ENCODE measurements around the gene MACROD2.

MACROD2 gene

DNA sequence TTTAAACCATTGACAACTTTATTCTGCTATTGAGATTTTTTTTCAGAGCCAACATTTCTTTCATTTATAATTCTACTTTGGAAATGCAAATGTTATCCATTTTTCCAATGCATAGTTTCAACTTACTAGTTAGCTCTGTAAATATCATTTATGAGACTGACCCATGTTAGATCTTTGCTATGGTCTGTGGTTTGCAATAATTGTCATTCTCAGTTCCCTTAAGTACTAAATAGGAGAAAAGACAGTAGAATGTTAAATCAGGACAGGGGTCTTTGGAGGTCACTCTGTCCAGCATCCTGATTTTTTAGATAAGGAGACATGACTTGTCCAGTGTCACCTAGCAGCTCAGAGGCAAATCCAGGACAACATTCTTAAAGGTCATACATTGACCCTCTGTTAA, 864.3 kb downstream of the MACROD2 start:
- no peak for DNase-seq (ENCODE audit: low read depth, low spot score)

DNA sequence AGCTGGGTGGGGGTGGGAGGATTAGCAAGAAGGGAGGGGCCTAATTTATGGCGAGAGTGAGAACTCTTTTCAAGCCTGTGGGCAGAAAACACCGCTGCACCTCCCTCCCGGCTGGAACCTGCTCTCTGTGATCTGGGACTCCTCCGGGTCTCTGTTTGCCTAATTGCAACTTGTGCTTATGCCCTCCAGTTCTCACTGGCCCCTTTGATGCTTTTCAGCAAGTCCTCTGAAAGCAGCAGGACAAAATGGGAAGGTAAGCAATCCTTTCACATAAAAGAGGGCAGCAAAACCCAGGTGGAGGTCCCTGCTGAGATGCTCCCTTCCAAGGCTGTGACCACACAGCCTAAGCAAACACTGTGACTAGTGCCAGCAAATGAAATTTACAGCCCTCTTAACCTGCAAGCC, 865.1 kb downstream of the MACROD2 start:
- peak; percentile 85 for DNase-seq (ENCODE audit: low read depth, low spot score)

DNA sequence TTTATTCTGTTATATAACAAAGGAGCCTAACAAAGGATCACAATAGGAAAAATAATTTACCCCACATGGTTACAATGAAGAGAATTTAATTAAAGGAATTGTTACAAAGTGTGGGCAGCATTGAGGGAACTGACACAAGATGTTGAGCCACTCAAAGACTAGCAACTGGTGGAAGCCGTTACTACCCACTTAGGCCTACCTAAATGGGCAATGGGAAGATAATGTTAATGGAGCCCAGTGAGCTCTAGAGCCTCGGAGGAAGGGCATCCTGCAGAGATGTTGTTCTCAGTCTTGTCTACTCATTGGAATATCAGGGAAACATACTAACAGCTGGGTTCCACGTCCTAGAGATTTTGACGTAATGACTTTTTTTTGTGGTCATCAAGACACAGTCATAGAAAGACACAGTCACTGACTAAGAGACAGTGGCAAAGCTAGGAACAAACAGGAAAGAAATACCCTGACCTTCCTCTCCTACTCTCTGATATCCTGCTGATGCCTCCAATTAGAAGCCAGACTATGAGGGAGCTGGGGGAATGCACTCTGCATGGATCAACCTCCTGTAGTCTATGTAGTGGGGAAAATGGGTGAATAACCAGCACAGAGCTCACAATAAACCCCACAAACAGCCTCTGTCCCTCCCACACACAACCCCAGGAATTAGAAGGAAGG, 865.8 kb downstream of the MACROD2 start:
- no peak for DNase-seq (ENCODE audit: low read depth, low spot score)

DNA sequence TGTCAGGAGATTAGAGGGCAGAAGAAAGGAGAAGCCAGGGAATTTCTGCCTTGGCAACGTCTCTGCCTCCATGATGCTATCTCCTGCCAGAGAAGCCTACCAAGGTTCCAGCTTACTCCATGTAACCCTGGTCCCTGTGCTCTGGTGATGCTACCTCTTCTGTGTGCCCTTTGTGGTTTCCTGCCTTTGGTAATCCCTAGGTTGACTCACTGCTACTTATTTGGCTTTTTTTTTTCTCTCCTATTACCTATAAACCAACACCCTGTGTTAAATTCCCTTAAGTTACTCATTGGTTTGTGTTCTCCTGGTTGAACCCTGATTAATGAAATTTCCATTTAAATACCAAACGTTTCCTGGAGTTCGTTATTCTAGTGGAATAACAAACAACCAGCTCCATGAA, 869.9 kb downstream of the MACROD2 start:
- DNase-seq (ENCODE audit: low read depth, low spot score), result no peak

DNA sequence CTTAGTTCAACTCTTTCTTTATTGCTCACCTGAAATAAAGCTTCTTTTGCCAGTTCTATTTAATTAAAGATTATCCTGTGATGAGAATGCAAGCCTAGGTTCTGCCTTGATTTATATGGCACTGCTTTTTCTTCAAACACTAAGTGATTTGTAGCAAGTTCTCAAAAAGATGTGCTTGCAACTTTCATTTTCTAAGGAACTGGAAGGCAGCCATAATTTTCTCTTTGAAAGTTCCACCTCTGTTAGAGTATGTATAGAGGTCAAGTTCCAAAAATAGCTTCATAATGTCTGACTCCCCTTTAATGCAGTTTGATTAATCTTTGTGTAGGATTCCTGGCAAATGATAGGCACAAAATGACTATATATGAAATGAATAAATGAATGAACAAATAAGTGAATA, 870.4 kb downstream of the MACROD2 start:
- no peak for DNase-seq (ENCODE audit: low read depth, low spot score)

DNA sequence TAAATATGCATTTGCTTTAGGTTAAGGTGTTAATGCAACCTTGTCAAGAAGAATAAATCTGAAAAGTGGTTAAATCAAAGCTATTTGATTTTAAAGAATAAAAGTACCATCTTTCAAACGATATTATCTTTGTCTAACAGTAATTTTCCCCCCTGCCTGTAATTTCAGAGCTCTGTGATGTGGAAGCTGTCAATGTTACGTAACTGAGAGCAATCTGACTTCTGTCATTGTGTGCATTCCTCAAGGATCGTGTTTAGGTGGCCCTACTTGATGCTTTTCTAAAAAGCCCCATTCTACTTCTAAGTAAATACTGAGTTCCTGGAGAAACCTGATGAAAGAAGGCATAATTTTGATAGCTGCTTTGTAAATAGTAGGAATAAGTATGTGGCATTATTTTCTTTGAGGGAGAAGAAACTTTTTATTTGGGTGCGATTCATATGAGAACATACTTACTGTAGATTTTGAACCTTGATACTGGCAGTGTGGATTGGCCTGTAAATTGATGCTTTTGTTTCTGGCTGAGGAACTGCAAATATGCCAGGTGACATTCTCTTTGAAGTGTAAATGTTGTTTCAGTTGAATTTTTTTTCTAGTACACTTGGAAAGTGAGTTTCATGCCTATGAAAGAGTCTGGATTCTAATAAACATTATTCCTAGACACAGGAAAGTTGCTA, 871.7 kb downstream of the MACROD2 start:
- no peak for DNase-seq (ENCODE audit: low read depth, low spot score)

DNA sequence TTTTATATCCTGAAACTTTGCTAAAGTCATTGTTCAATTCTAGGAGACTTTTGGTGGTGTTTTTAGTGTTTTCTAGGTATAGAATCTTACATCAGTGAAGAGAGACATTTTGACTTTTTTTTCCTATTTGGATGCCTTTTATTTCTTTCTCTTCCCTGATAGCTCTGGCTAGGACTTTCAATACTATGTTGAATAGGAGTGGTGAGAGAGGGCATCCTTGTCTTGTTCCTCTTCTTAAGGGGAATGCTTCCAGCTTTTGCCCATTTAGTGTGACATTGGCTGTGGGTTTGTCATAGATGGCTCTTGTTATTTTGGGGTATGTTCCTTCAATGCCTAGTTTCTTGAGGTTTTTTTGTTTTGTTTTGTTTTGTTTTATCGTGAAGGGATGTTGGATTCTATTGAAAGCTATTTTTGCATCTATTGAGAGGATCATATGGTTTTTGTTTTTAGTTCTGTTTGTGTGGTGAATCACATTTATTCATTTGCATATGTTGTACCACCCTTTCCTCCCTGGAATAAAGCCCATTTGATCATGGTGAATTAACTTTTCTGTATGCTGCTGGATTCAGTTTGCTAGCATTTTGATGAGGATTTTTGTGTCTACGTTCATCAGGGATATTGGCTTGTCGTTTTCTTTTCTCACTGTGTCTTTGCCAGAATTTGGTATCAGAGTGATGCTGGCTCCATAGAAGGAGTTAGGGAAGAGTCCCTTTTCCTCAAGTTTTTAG, 882.1 kb downstream of the MACROD2 start:
- no peak for DNase-seq (ENCODE audit: low read depth, low spot score)

DNA sequence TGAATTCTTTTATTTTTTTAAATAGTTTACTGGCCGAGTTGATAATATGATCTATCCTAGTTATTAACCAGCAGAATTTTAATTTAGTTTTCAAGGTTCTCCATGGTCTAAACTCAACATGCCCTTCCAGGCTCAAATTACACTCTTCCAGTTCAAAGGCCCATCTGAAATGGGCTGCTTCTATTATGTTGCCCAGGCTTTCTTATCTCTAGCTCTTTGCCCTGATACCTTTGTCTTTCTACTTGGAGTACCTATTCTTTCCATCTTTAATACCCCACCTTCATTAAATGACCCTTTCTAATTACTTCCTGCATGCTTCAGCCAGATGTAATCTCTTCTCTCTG, 883.3 kb downstream of the MACROD2 start:
- no peak for DNase-seq (ENCODE audit: low read depth, low spot score)

DNA sequence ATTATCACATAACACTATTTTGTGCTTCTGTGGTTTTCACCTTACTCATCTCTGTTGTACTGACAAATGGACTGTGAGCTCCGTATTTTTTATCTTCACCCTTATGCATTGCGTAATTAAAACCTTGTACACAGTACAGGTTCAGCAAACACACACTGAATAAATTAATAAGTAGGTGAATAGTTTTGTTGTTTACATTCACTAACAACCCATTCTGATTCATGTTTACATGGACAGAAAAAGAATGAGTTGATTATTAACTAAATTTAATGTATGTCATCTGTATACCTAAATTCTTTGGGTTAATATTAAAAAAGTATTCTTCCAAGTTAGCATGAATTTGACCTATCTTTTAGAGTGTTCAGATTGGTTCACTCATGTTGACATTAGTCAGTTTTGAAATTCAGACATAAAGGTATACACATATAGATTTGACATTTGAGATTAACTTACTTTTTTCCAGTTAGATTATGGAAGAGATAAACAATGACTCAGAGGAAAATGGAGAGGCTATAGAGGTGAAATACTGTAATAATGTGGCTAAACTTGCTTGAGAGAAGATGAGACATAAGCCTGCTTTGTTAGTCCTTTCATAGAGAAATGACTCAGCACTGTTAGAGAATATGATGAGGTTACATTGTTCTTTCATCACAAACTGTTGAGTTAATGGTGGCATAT, 883.8 kb downstream of the MACROD2 start:
- no peak for DNase-seq (ENCODE audit: low read depth, low spot score)

DNA sequence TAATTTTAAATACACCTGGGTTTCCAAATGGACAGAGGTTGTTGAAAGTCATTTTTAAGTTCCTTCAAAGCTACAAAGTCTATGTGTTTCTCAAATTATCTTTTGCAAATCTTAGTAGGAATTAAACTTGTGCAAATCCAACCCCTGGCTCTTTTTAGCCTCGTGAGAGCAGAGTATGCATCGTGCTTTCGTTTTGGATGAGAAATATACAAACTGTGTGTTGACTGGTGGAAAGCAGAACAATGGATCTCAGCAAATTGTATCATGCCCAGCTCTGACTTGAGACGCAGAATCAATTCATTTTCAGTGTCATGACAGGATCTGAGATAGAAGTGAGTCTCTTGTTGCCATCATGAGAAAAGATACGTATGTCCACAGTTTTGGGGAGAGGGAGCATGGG, 884.5 kb downstream of the MACROD2 start:
- DNase-seq (ENCODE audit: low read depth, low spot score), result no peak

DNA sequence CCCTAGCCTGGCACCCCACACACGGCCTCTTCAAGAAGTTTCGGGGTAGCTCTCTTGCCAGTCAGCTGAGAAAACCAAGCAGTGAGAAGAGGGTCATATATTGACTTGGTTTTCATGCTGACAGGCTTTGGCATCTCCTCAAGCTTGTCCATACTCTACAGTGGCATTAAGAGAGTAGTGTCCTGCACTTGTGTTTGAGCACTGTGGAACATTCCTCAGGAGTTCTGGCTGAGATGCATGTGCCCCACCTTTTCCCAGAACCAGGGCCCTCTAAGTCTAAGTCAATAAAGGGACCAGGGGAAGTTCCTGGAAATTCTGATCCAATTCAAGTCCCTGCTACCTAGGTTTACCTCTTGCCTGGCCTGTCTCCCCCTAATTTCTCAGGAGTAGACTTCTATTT, 886.2 kb downstream of the MACROD2 start:
- no peak for DNase-seq (ENCODE audit: low read depth, low spot score)

DNA sequence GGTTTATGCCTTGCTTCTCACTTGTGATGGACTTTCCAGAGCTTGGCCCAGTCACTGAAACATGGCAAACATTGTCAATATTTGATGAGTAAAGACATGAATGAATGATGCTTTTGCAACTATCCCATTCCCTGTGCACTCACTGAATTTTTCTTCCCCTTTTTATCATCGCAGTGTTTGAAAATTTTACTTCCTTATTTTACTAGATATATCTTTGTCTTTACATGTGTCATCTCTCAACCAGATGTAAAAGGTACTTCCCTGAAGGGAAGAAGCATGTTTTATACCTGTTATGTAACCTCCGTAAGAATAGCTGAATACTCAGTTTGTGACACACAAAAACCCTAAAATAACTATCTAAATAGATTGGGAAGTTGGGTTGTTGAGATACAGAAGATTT, 886.8 kb downstream of the MACROD2 start:
- DNase-seq (ENCODE audit: low read depth, low spot score), result no peak

DNA sequence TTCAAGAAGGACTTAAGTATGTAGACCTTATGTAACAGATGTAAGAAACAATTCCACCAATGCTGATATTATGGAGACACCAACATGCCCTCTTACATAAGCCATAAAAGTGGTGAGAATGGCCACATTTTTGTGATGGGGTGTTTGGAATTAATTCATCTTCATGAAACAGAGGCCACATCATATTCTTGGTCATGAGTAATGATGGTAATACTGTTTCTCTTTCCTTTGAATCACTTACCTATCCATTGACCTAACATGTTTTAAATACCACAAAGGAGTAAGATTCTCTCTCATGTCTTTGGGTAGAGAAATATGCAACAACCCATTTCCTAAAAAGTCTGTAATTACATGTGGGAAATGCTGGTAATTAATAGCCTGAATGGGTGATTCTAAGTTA, 887.5 kb downstream of the MACROD2 start:
- DNase-seq (ENCODE audit: low read depth, low spot score), result no peak

DNA sequence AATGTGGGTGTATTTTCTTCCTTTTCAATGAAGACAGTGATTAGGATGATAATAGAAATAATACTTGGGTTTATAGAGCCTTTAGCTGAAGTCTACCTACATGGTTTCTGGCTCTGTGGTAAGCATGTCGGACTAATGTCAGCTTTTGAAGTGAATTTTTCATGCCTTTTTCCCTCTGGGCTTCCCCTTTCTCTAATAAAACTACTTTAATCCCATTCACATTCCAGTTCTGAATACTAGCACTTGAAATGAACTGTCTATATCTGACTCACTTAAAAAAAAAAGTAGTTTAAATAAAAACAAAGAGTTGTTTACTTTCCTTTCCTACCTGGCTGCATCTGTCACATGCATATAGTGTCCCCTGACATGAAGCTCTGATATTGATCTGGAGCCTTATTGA, 888.0 kb downstream of the MACROD2 start:
- DNase-seq (ENCODE audit: low read depth, low spot score), result no peak

DNA sequence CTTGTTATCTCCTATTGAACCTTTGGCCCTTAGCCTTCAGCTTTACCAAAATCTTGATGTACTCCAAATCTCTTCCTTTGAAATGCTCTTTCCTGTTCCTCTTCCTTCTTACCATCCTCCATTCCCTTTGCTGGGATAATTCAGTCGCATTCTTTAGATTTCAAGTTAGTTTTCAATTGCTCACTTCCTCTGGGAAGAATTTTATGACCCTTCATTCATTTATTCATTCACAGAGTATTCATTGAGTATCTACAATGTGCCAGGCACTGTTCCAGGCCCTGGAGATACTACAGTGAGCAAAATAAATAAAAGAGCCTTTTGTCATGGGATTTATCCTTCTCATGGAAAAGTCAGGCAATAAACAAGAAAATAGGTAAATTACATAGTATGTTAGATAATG, 890.3 kb downstream of the MACROD2 start:
- no peak for DNase-seq (ENCODE audit: low read depth, low spot score)

DNA sequence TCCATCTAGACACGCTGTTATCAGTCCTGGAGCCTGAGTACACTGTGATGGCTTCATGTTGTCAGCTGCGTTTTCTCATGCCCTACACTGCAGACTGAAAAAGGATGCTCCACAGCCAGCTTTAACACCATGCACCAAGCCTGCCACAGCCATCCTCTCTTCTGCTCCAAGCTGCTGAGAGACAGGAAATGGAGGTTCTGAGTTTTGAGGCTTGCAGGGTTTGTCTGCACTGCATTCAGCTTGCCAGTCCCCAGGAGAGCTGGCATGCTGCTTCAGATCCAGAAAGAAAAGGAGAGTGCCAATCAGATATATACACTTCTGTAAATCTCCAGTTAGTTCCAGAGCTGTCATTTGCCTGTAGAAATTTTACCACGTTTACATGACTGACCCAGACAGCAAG, 892.8 kb downstream of the MACROD2 start:
- DNase-seq (ENCODE audit: low read depth, low spot score), result no peak

DNA sequence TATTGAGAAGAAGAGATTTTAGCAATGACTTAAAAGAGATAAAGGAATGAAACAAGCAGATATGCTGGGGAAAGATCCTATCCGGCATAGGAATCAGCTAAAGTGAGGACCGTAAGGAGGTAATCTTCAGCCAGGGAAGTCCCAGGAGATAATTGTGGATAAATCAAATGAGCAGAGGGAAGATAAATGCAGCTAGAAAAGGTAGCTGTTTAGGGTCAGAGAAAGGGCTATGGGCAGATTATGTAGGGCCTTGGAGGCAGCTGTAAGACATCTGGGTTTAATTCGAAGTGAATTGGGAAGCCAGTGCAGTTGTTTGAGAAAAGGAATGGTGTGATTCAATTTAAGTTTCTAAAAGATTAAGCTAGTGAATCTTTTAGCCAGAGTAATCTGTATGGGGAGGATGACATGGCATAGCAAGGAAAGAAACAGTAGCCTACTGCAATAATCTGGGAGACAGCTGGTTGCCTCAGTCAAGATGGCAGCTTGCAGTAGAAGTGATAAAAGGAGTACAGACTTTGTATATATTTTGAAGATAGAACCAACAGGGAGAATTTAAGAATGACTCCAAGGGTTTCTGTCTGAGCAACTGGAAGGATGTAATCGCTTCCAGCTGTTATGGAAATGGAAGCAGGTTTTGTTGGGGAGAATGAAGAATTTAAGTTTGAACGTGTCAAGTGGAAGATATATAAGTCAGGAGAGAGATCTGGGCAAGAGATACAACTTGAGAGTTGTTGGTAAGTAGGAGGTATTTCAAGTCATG, 894.4 kb downstream of the MACROD2 start:
- DNase-seq (ENCODE audit: low read depth, low spot score), result no peak

DNA sequence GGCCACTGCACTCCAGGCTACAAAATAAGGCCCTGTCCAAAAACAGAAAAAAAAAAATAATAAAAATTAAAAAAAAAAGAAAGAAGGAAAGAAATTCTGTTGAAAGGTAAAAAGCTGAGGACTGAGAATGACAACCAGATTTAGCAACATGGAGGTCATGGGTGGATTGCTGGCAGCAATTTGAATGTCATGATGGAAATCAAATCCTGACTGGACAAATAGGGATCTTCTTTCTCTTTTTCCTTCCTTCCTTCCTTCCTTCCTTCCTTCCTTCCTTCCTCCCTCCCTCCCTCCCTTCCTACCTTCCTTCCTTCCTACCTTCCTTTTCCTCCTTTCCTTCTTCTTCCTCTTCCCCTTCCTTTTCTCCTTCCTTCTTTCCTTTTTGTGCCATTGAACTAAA, 895.4 kb downstream of the MACROD2 start:
- no peak for DNase-seq (ENCODE audit: low read depth, low spot score)

DNA sequence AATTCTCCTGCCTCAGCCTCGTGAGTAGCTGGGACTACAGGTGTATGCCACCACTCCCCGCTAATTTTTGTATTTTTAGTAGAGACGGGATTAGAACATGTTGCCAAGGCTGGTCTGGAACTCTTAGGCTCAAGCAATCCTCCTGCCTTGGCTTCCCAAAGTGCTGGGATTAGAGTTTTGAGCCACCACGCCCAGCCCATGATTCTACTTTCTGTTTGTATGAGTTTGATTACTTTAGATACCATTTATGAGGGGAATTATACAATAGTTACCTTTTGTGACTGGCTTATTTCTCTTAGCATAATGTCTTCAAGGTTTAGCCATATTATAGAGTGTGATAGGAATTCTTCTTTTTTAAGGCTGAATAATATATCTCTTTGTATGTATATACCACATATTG, 897.5 kb downstream of the MACROD2 start:
- no peak for DNase-seq (ENCODE audit: low read depth, low spot score)

DNA sequence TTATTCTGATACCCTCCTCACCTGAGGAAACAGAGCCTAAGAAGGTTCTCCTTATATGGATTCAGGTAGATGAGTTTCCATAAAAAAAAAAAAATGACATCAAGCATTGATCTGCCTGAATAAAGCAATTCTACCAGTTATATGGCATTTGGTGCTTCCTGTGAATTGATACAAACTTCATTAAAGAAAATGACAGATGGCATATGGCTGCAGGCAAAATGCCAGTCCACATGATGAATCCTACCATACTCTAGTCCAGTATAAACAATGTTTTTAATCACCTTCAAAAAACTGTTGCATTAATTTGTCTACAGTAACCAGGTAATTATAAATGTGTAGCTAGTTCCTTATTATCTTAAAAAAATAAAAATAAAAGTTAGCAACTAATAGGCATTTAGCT, 901.3 kb downstream of the MACROD2 start:
- no peak for DNase-seq (ENCODE audit: low read depth, low spot score)

DNA sequence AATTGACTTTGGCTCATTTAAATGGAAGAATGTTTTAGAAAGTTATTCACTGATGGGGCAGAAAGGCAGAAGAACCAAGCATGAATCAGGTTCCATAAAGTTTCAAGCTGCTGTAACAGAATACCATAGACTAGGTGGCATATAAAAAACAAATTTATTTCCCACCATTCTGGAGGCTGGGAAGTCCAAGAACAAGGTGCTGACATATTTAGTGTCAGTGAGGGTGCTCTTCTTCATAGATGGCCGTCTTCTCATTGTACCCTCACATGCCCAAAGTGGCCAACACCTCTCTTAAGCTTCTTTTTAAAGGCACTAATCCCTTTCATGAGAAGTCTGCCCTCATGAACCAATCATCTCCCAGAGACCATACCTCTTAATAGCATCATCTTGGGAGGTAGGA, 902.3 kb downstream of the MACROD2 start:
- no peak for DNase-seq (ENCODE audit: low read depth, low spot score)
